ENCODE results near the gene BCAS3.

- TF ChIP-seq CTCF (IDR thresholded peaks at IDR 0.05) = no peak
- TF ChIP-seq POLR2A (IDR thresholded peaks at IDR 0.05) = no peak
- no peak for TF ChIP-seq POLR2AphosphoS5 (IDR thresholded peaks at IDR 0.05)
- no peak for TF ChIP-seq EP300 (IDR thresholded peaks at IDR 0.05; ENCODE audit: low read depth)
These were observed 70.6 kb downstream of the BCAS3 start for GRCh38 chr17:60748204-60748603.

Measured in transverse colon (tissue), 4 donors.